Nephron (organoid): ENCODE results near the gene GAGE10.
"Not testable (repeated sequence)": the region's sequence is repeated elsewhere in the genome, so short reads cannot be mapped to it uniquely, and the experiment has no call there.

ENCODE experiments used
- H3K27ac Mint-ChIP-seq, 3 experiments: 2 replicates each; pipeline ENCODE4 v1.8.0; 2020; ENCODE audit warnings: mixed read lengths in 3 of 3, mild to moderate bottlenecking in 2 of 3, moderate library complexity in 1 of 3
- H3K27me3 Mint-ChIP-seq: 2 replicates; pipeline ENCODE4 v1.8.0; 2021; ENCODE audit warnings: low read depth, mild to moderate bottlenecking, moderate library complexity, mixed read lengths
- H3K36me3 Mint-ChIP-seq: 2 replicates; pipeline ENCODE4 v1.8.0; 2020; ENCODE audit warnings: low read depth, mixed read lengths
- H3K4me1 Mint-ChIP-seq: 2 replicates; pipeline ENCODE4 v1.8.0; 2020; ENCODE audit warnings: mixed read lengths
- H3K4me3 Mint-ChIP-seq, 3 experiments: 2 replicates each; pipeline ENCODE4 v1.8.0; 2020; ENCODE audit warnings: mild to moderate bottlenecking in 3 of 3, mixed read lengths in 3 of 3, moderate library complexity in 2 of 3
- H3K9me3 Mint-ChIP-seq: 2 replicates; pipeline ENCODE4 v1.8.0; 2020; ENCODE audit warnings: mixed read lengths

GAGE10 gene

DNA sequence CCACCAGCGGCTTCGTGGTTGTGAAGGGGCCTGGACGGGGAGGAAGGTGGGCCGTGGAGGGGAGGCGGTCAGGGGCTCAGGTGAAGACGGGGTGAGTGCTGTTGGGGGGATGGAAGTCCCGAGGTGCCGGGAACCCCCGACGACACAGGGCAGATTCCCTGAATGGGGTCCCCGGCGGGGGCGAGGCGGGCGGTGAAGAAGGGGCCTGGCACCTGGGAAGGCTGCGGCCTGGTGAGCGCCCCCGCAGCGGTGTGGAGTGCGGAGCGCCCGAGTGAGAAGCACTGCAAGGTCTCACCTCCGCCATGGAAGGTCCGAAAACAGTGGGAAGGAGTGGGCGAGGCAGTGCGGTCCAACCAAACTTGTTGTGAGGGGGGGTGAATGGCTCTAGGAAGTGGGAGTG is 28.4 kb downstream of the GAGE10 start:
- not testable (repeated sequence) for H3K27ac Mint-ChIP-seq, H3K9me3 Mint-ChIP-seq, H3K36me3 Mint-ChIP-seq, H3K4me3 Mint-ChIP-seq, H3K4me1 Mint-ChIP-seq, H3K27me3 Mint-ChIP-seq

DNA sequence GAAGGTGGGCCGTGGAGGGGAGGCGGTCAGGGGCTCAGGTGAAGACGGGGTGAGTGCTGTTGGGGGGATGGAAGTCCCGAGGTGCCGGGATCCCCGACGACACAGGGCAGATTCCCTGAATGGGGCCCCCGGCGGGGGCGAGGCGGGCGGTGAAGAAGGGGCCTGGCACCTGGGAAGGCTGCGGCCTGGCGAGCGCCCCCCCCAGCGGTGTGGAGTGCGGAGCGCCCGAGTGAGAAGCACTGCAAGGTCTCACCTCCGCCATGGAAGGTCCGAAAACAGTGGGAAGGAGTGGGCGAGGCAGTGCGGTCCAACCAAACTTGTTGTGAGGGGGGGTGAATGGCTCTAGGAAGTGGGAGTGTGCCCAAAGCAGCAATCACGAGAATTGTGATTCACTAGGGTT is 38.0 kb downstream of the GAGE10 start:
- H3K4me3 Mint-ChIP-seq, H3K4me1 Mint-ChIP-seq, H3K27ac Mint-ChIP-seq, H3K9me3 Mint-ChIP-seq, H3K27me3 Mint-ChIP-seq, H3K36me3 Mint-ChIP-seq: not testable (repeated sequence)

DNA sequence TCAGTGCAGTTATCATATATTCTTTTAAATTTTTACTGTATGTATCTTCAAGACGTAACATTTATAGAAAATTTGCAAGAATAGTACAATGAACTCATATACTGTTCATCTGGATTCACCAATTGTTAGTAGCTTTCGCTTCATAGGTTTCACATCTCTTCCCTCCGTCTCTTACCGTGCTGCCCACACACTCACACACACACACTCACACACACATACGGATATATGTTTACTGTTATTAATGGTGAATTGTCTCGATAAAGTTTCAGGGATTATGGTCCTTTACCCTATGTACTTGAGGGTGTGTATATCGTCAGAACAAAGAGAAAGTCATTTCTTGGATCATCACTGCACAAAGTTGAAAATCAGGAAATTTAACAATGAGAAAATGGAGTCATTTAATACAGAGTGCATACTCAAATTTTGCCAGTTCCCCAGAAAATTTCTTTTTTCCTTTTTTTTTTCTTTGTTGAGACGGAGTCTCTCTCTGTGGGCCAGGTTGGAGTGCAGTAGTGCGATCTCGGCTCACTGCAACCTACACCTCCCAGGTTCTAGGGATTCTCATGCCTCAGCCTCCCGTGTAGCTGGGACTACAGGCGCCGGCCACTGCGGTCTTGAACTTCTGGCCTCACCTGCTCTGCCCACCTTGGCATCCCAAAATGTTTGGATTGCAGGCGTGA is 41.2 kb downstream of the GAGE10 start:
- H3K36me3 Mint-ChIP-seq, H3K4me1 Mint-ChIP-seq, H3K9me3 Mint-ChIP-seq, H3K4me3 Mint-ChIP-seq, H3K27me3 Mint-ChIP-seq, H3K27ac Mint-ChIP-seq: not testable (repeated sequence)

DNA sequence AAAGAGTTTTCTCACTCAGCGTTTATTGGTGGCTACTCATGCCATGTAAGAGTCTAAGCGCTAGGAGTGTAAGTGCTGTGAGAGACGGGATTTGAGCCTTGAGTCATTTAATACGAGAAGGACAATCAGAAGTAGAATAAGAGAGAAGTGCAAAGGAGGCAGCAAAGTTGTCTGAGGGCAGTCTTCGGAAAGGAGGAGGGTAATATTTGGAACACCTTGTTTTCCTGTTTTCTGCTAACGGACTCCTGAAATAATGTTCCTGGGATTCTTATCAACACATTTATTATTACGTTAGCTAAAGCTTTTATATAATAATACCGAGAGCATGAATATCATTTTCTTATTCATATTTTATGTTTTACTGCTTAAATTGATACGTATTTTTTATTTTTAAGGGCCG is 42.0 kb downstream of the GAGE10 start:
- H3K4me1 Mint-ChIP-seq, H3K27me3 Mint-ChIP-seq, H3K4me3 Mint-ChIP-seq, H3K36me3 Mint-ChIP-seq, H3K9me3 Mint-ChIP-seq, H3K27ac Mint-ChIP-seq: not testable (repeated sequence)

DNA sequence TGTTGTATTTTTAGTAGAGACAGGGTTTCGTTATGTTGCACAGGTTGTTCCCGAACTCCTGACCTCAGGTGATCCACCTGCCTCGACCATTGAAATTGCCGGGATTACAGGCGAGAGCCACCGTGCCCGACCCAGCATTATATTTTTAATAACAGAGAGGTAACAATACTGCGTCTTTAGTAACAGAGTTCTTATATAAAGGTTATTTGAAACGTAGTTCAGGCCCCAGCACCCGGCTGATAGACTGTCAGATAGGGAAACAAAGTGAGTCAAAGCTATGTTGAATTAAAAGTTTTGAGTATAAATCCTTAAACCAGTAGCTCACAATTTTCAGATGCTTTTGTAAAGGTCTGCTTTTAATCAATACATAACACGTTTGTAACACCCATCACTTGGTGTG is 42.7 kb downstream of the GAGE10 start:
- H3K4me1 Mint-ChIP-seq, H3K9me3 Mint-ChIP-seq, H3K36me3 Mint-ChIP-seq, H3K27ac Mint-ChIP-seq, H3K4me3 Mint-ChIP-seq, H3K27me3 Mint-ChIP-seq: not testable (repeated sequence)
